Gastroesophageal sphincter (tissue), 3 donors: ENCODE data around the gene EMILIN2.

Source experiments
- POLR2A ChIP-seq, 2 donors: fragments of 450-650 bp; IDR thresholded peaks; one replicate each; pipeline ENCODE4 v1.6.1; 2017; ENCODE audit warnings: antibody characterized with exemption in 2 of 2, mild to moderate bottlenecking in 2 of 2, moderate library complexity in 1 of 2
- TF ChIP-seq, protein P1 (sequence below), 4 experiments: fragments of 200-600 bp in 2 of 4; fragments of 450-650 bp in 2 of 4; sonication (generic) in 1 of 4; IDR thresholded peaks; one replicate each; pipeline ENCODE4 v1.5.1; 2017 to 2019; ENCODE audit warnings: antibody characterized with exemption in 4 of 4, mild to moderate bottlenecking in 2 of 4, moderate library complexity in 2 of 4

DNA sequence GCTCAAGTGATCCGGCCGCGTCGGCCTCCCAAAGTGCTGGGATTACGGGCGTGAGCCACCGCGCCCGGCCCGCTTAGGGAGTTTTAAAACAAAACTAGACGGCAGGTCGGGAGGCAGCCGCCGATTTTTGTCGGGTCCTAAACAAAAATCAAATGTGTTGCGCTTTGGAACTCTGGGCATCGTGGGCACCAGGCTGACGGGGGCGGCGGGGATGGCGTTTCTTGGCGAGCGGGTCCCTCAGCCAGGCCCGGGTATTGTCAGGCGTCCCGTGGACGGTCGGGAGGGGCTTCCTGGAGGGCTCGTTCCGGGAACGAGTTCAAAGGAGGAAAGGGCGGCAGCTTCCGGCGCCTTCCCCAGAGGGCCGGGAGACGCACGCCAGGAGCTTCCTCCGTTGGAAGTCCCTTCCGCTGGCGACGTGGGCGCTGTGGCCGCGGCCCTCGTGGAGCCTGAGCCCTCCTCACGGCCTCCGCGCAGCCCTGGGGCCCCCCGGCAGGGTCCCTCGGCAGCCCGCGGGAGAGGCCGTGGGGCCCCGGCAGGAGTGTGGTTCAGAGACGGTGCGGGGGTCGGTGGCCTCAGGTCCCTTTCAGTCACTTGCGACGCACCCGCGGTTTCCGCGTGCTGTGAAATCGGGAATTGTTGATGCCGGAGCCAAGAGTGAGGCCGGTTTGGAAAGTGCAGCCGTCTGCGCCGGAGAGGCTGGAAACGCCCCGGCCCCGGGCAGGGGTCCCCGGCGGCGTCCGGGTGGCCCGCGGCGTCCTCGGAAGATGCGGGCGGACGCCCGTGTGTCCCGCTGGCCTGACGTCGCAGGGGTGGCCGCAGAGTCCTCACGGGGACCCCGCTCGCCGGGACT is 59.3 kb downstream of the EMILIN2 start:
- TF ChIP-seq, protein P1, sequence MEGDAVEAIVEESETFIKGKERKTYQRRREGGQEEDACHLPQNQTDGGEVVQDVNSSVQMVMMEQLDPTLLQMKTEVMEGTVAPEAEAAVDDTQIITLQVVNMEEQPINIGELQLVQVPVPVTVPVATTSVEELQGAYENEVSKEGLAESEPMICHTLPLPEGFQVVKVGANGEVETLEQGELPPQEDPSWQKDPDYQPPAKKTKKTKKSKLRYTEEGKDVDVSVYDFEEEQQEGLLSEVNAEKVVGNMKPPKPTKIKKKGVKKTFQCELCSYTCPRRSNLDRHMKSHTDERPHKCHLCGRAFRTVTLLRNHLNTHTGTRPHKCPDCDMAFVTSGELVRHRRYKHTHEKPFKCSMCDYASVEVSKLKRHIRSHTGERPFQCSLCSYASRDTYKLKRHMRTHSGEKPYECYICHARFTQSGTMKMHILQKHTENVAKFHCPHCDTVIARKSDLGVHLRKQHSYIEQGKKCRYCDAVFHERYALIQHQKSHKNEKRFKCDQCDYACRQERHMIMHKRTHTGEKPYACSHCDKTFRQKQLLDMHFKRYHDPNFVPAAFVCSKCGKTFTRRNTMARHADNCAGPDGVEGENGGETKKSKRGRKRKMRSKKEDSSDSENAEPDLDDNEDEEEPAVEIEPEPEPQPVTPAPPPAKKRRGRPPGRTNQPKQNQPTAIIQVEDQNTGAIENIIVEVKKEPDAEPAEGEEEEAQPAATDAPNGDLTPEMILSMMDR (IDR thresholded peaks at IDR 0.05) = no peak
- TF ChIP-seq POLR2A (IDR thresholded peaks at IDR 0.05) = peak; percentile 21 to 28
